Inflammatory macrophage (primary cell): ENCODE results near the gene FBXL17.

Source experiments
- DNase-seq, 2 donors: peaks; one replicate each; pipeline ENCODE4 v3.0.0-alpha.2; 2020 to 2022

FBXL17 gene

GRCh38 chr5:108079753-108080152 lies 302.1 kb downstream of the FBXL17 start:
- DNase-seq, result peak in 1 of 2 donors; percentile 68

- no peak for DNase-seq
Measured at GRCh38 chr5:108078882-108079281, 303.0 kb downstream of the FBXL17 start.

- DNase-seq, result no peak
Measured at GRCh38 chr5:108078345-108078744, 303.6 kb downstream of the FBXL17 start.

- DNase-seq, result no peak
Measured at GRCh38 chr5:108074626-108075025, 307.3 kb downstream of the FBXL17 start.

- no peak for DNase-seq
Measured at GRCh38 chr5:108064302-108064701, 317.6 kb downstream of the FBXL17 start.

- peak in 1 of 2 donors; percentile 19 for DNase-seq
Measured at GRCh38 chr5:108061941-108062340, 320.0 kb downstream of the FBXL17 start.

- no peak for DNase-seq
Measured at GRCh38 chr5:108060340-108060739, 321.6 kb downstream of the FBXL17 start.

GRCh38 chr5:108059334-108059733 lies 322.6 kb downstream of the FBXL17 start:
- no peak for DNase-seq

GRCh38 chr5:108054349-108054748 lies 327.5 kb downstream of the FBXL17 start:
- DNase-seq, result no peak

GRCh38 chr5:108046955-108047670 lies 334.8 kb downstream of the FBXL17 start:
- no peak for DNase-seq

GRCh38 chr5:108036482-108036881 lies 345.4 kb downstream of the FBXL17 start:
- no peak for DNase-seq

- peak in 1 of 2 donors; percentile 8 for DNase-seq
Measured at GRCh38 chr5:108028883-108029282, 353.0 kb downstream of the FBXL17 start.

- DNase-seq, result no peak
Measured at GRCh38 chr5:108028412-108028811, 353.5 kb downstream of the FBXL17 start.

GRCh38 chr5:108025957-108026356 lies 355.9 kb downstream of the FBXL17 start:
- no peak for DNase-seq

- no peak for DNase-seq
Measured at GRCh38 chr5:108024986-108025385, 356.9 kb downstream of the FBXL17 start.

GRCh38 chr5:108016101-108016500 lies 365.8 kb downstream of the FBXL17 start:
- DNase-seq, result no peak

GRCh38 chr5:108006791-108007190 lies 375.1 kb downstream of the FBXL17 start:
- DNase-seq, result no peak

- peak; percentile 14 to 22 for DNase-seq
Measured at GRCh38 chr5:108003178-108003577, 378.7 kb downstream of the FBXL17 start.

- no peak for DNase-seq
Measured at GRCh38 chr5:108001222-108001621, 380.7 kb downstream of the FBXL17 start.

GRCh38 chr5:107997338-107997980 lies 384.4 kb downstream of the FBXL17 start:
- DNase-seq, result no peak

- DNase-seq, result no peak
Measured at GRCh38 chr5:107993341-107993740, 388.6 kb downstream of the FBXL17 start.

- no peak for DNase-seq
Measured at GRCh38 chr5:107990881-107991810, 390.8 kb downstream of the FBXL17 start.

GRCh38 chr5:107985144-107985543 lies 396.8 kb downstream of the FBXL17 start:
- peak in 1 of 2 donors; percentile 17 for DNase-seq
